Smooth muscle cell (in vitro differentiated cells): ENCODE data around the gene NELFCD. TPM values are rescaled to one million over a fixed set of nuclear protein-coding genes. Genes with fewer than 3 reads are reported as not detected.

Experiments
- DNase-seq: peaks from one replicate; lab custom pipeline; 2025; ENCODE audit not compliant: unreplicated experiment; lab: John Stamatoyannopoulos, UW
- H2AFZ ChIP-seq: fragments of 200-600 bp; sonication (generic); 2 replicates; pipeline ENCODE4 v1.6.0; 2016; ENCODE audit warnings: antibody characterized with exemption, low read depth, mild to moderate bottlenecking
- H3F3A ChIP-seq: fragments of 200-600 bp; sonication (generic); 2 replicates; pipeline ENCODE4 v1.6.0; 2017; ENCODE audit warnings: antibody characterized with exemption, low read depth
- H3K27ac ChIP-seq: fragments of 200-600 bp; sonication (generic); 2 replicates; pipeline ENCODE4 v1.5.1; 2016; ENCODE audit warnings: low read depth, mild to moderate bottlenecking
- H3K27me3 ChIP-seq: fragments of 200-600 bp; sonication (generic); 2 replicates; pipeline ENCODE4 v1.6.1; 2016; ENCODE audit warnings: low read depth, mild to moderate bottlenecking
- H3K36me3 ChIP-seq: fragments of 200-600 bp; sonication (generic); 2 replicates; pipeline ENCODE4 v1.5.1; 2016; ENCODE audit warnings: low read depth
- H3K4me1 ChIP-seq: fragments of 200-600 bp; sonication (generic); 2 replicates; pipeline ENCODE4 v1.5.1; 2016; ENCODE audit warnings: low read depth
- H3K4me2 ChIP-seq: fragments of 200-600 bp; sonication (generic); 2 replicates; pipeline ENCODE4 v1.6.0; 2016; ENCODE audit warnings: mild to moderate bottlenecking
- H3K4me3 ChIP-seq: fragments of 200-600 bp; sonication (generic); 2 replicates; pipeline ENCODE4 v1.5.1; 2016; ENCODE audit warnings: mild to moderate bottlenecking
- H3K79me2 ChIP-seq: fragments of 200-600 bp; sonication (generic); 2 replicates; pipeline ENCODE4 v1.6.0; 2016; ENCODE audit warnings: low read depth, mild to moderate bottlenecking
- H3K9ac ChIP-seq: fragments of 200-600 bp; sonication (generic); 2 replicates; pipeline ENCODE4 v1.6.0; 2016; ENCODE audit warnings: low read depth
- H3K9me3 ChIP-seq: fragments of 200-600 bp; sonication (generic); replicated peaks from 2 replicates; pipeline ENCODE4 v1.5.1; 2016; ENCODE audit warnings: low read depth
- H4K20me1 ChIP-seq: fragments of 200-600 bp; sonication (generic); 2 replicates; pipeline ENCODE4 v1.6.0; 2016; ENCODE audit warnings: low read depth
- WGBS: methylation state at CpG from one replicate; pipeline ENCODE4 v1.1.7; 2016; ENCODE audit warnings: low lambda C conversion rate; 5-methylcytosine and 5-hydroxymethylcytosine counted together
- polyA plus RNA-seq: library from polyadenylated mRNA; unstranded; fragments of >200 nt; fragmentation: Nextera tagmentation; extraction: Ambion mirVana; gene quantifications from 2 replicates; pipeline ENCODE4 v1.2.1, GENCODE V29; 2016
- total RNA-seq: library from RNA; depleted of rRNA; stranded (reverse); fragments of >200 nt; gene quantifications from 2 replicates; pipeline ENCODE4 v1.2.3, GENCODE V29; 2014
- TF ChIP-seq, protein P1 (sequence below): fragments of 200-600 bp; sonication (generic); IDR thresholded peaks from 2 replicates; pipeline ENCODE4 v1.5.1; 2017; ENCODE audit warnings: borderline replicate concordance, mild to moderate bottlenecking, antibody characterized with exemption; ENCODE audit not compliant: insufficient read depth, poor library complexity, severe bottlenecking

Gene NELFCD
- total and polyA plus RNA-seq, 2 experiments from 2014 or later: 25.4 to 40.3 TPM

DNA sequence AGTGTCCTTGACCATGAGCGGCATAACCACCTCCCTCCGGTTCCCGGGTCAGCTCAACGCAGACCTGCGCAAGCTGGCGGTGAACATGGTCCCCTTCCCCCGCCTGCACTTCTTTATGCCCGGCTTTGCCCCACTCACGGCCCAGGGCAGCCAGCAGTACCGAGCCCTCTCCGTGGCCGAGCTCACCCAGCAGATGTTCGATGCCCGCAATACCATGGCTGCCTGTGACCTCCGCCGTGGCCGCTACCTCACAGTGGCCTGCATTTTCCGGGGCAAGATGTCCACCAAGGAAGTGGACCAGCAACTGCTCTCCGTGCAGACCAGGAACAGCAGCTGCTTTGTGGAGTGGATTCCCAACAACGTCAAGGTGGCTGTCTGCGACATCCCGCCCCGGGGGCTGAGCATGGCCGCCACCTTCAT is 43.1 kb downstream of the NELFCD start:
- WGBS: 96% methylated on average over 24 of the region's 24 CpGs
- H3K36me3 ChIP-seq: peaks cover 3% of the 10 kb centered on the region
- no peak overlapping the region for H3K4me3 ChIP-seq
- DNase-seq: no peak
- peaks cover 6% of the 10 kb centered on the region for H3F3A ChIP-seq
- TF ChIP-seq, protein P1, sequence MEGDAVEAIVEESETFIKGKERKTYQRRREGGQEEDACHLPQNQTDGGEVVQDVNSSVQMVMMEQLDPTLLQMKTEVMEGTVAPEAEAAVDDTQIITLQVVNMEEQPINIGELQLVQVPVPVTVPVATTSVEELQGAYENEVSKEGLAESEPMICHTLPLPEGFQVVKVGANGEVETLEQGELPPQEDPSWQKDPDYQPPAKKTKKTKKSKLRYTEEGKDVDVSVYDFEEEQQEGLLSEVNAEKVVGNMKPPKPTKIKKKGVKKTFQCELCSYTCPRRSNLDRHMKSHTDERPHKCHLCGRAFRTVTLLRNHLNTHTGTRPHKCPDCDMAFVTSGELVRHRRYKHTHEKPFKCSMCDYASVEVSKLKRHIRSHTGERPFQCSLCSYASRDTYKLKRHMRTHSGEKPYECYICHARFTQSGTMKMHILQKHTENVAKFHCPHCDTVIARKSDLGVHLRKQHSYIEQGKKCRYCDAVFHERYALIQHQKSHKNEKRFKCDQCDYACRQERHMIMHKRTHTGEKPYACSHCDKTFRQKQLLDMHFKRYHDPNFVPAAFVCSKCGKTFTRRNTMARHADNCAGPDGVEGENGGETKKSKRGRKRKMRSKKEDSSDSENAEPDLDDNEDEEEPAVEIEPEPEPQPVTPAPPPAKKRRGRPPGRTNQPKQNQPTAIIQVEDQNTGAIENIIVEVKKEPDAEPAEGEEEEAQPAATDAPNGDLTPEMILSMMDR: no peak
- H3K4me1 ChIP-seq: peaks cover 9% of the 10 kb centered on the region
- H3K9ac ChIP-seq: no peak overlapping the region
- H2AFZ ChIP-seq: no peak overlapping the region
- H4K20me1 ChIP-seq: peaks cover 71% of the 10 kb centered on the region
- H3K27ac ChIP-seq: no peak overlapping the region
- H3K79me2 ChIP-seq: peaks cover 49% of the 10 kb centered on the region
- no peaks in the 10 kb centered on the region for H3K9me3 ChIP-seq
- no peaks in the 10 kb centered on the region for H3K27me3 ChIP-seq
- no peak overlapping the region for H3K4me2 ChIP-seq

DNA sequence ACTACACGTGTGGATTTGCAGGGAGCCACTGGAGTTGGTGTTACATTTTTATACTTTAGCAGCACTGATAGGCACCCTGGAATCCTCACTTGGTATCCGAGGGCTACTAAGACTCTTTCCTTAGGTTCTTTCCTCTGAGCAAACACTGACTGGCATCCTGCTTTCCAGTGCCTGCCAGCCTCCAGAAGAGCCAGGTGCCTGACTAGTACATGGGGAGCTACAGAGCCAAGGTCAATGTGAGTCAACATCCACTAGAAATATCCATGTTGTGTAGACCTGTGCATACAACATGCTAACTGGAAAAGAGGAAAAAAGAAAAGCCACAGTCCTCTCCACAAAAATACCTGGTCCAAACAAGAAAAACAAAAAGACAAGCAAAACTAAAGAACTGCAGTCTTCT is 44.0 kb downstream of the NELFCD start:
- WGBS: 96% methylated on average over 2 of the region's 2 CpGs
- peaks cover 51% of the 10 kb centered on the region for H3K79me2 ChIP-seq
- peaks cover 79% of the 10 kb centered on the region for H4K20me1 ChIP-seq
- no peaks in the 10 kb centered on the region for H3K27me3 ChIP-seq
- peaks cover 6% of the 10 kb centered on the region for H3F3A ChIP-seq
- no peak overlapping the region for H3K27ac ChIP-seq
- no peak for DNase-seq
- no peak overlapping the region for H3K4me2 ChIP-seq
- peaks cover 3% of the 10 kb centered on the region for H3K36me3 ChIP-seq
- no peak overlapping the region for H2AFZ ChIP-seq
- H3K9ac ChIP-seq: no peak overlapping the region
- no peak overlapping the region for H3K4me3 ChIP-seq
- TF ChIP-seq, protein P1: no peak
- H3K9me3 ChIP-seq: no peaks in the 10 kb centered on the region
- peaks cover 10% of the 10 kb centered on the region for H3K4me1 ChIP-seq

DNA sequence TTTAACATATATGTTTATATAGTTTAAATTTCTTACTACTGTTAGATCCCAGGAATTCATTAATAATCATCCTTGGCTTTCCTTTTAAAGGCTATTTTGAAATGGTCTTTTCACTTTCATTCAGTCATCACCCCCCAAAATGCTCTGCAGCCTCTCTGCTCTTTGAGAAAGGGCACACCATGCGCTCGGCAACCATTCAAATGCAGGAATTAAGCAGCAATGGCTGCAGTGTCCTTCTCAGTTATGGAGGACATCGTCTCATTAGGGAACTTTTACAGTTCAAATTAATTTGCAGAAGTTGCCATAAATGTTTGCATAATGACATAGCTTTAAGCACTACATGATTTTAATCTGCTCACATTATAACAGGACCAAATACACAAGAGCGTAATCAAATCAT is 44.5 kb downstream of the NELFCD start:
- H3K4me1 ChIP-seq: peaks cover 14% of the 10 kb centered on the region
- H3K27me3 ChIP-seq: no peaks in the 10 kb centered on the region
- H3K9me3 ChIP-seq: no peaks in the 10 kb centered on the region
- DNase-seq: no peak
- peaks cover 55% of the 10 kb centered on the region for H3K79me2 ChIP-seq
- H3K4me2 ChIP-seq: no peak overlapping the region
- 92% methylated on average over 4 of the region's 4 CpGs for WGBS
- H3K27ac ChIP-seq: no peak overlapping the region
- H3F3A ChIP-seq: peaks cover 6% of the 10 kb centered on the region
- no peak overlapping the region for H3K4me3 ChIP-seq
- H4K20me1 ChIP-seq: peaks cover 83% of the 10 kb centered on the region
- no peak overlapping the region for H3K9ac ChIP-seq
- H3K36me3 ChIP-seq: peaks cover 3% of the 10 kb centered on the region
- TF ChIP-seq, protein P1: no peak
- H2AFZ ChIP-seq: no peak overlapping the region
